Measurements from ENCODE around the gene SLC5A7. TPM values are rescaled to one million over a fixed set of nuclear protein-coding genes. Genes with fewer than 3 reads are reported as not detected.

Gene SLC5A7
- polyA plus RNA-seq, 2 of the 4 experiments (the other 2 are of a cell fraction), result not detected

Other genes with a start within 250 kb of the SLC5A7 start
- gene RGPD4, start 159.6 kb upstream of the SLC5A7 start, polyA plus RNA-seq (2011; rRNA removed), result 0.07 and 0.09 TPM in 2 replicates
- 0.01 to 0.03 TPM (median 0.01 TPM) in 3 replicates for gene RGPD4, start 159.6 kb upstream of the SLC5A7 start, polyA plus RNA-seq (2017; fragmentation: RNase III; extraction: RNeasy Plus Mini Kit Qiagen cat#74134 plus additional on column Dnase treatment)

All from A549 (cell line).